SU-DHL-6 (cell line): ENCODE measurements around the gene HNRNPLL.

ENCODE experiments used
- H2AFZ ChIP-seq: fragments of 200-600 bp; sonication (generic); 2 replicates; pipeline ENCODE4 v1.6.1; 2014; ENCODE audit warnings: low read depth, mild to moderate bottlenecking, moderate library complexity, mixed read lengths, antibody characterized with exemption, low read length; ENCODE audit not compliant: severe bottlenecking
- H3F3A ChIP-seq: fragments of 200-600 bp; shearing (Covaris generic); 2 replicates; pipeline ENCODE4 v1.6.0; 2016; ENCODE audit warnings: antibody characterized with exemption, mild to moderate bottlenecking; ENCODE audit not compliant: insufficient read depth
- H3K27ac ChIP-seq: fragments of 200-600 bp; sonication (generic); 2 replicates; pipeline ENCODE4 v1.5.1; 2016; ENCODE audit warnings: low read depth, mild to moderate bottlenecking, low read length, moderate library complexity, mixed read lengths
- H3K27me3 ChIP-seq: fragments of 200-600 bp; sonication (generic), shearing (Covaris generic); 2 replicates; pipeline ENCODE4 v1.6.0; 2014; ENCODE audit warnings: mild to moderate bottlenecking, low read length
- H3K36me3 ChIP-seq: fragments of 200-600 bp; sonication (generic); 2 replicates; pipeline ENCODE4 v1.6.1; 2014; ENCODE audit warnings: mild to moderate bottlenecking, low read length, mixed read lengths
- H3K4me2 ChIP-seq: fragments of 300-600, 200-600 bp; shearing (Covaris generic), sonication (generic); 2 replicates; pipeline ENCODE4 v1.6.0; 2014; ENCODE audit warnings: low read length, low read depth, mild to moderate bottlenecking; ENCODE audit not compliant: poor library complexity, severe bottlenecking
- H3K4me3 ChIP-seq: fragments of 200-600 bp; sonication (generic); 2 replicates; pipeline ENCODE4 v1.5.1; 2014; ENCODE audit warnings: antibody characterized with exemption, low read length, mild to moderate bottlenecking, mixed read lengths; ENCODE audit not compliant: insufficient read depth, poor library complexity, severe bottlenecking
- H3K79me2 ChIP-seq: fragments of 200-600 bp; sonication (generic); 2 replicates; pipeline ENCODE4 v1.6.1; 2014; ENCODE audit warnings: mild to moderate bottlenecking, low read length, moderate library complexity; ENCODE audit not compliant: insufficient read depth
- H3K9ac ChIP-seq: fragments of 200-600 bp; sonication (generic); 2 replicates; pipeline ENCODE4 v1.7.0; 2014; ENCODE audit warnings: mild to moderate bottlenecking, low read length
- H3K9me2 ChIP-seq: fragments of 200-600 bp; sonication (generic); replicated peaks from 2 replicates; pipeline ENCODE4 v1.6.1; 2014; ENCODE audit warnings: low read length; ENCODE audit not compliant: insufficient read depth
- H3K9me3 ChIP-seq: fragments of 200-600 bp; sonication (generic); 2 replicates; pipeline ENCODE4 v1.6.1; 2014; ENCODE audit warnings: low read length, mixed read lengths; ENCODE audit not compliant: insufficient read depth
- H4K20me1 ChIP-seq: fragments of 200-600 bp; sonication (generic); 2 replicates; pipeline ENCODE4 v1.6.1; 2014; ENCODE audit warnings: low read depth, mild to moderate bottlenecking, antibody characterized with exemption, low read length, moderate library complexity, mixed read lengths
- EZH2phosphoT487 ChIP-seq: fragments of 200-600 bp; sonication (generic), shearing (Covaris generic); conservative IDR thresholded peaks from 2 replicates; pipeline ENCODE4 v1.6.1; 2018; ENCODE audit warnings: mild to moderate bottlenecking, antibody characterized with exemption, low read length, moderate library complexity, mixed read lengths
- TF ChIP-seq, protein P1 (sequence below): fragments of 200-600 bp; sonication (generic); IDR thresholded peaks from one replicate; pipeline ENCODE4 v1.5.1; 2017; ENCODE audit warnings: antibody characterized with exemption, mild to moderate bottlenecking, low read length, moderate library complexity; ENCODE audit not compliant: insufficient read depth, poor library complexity, severe bottlenecking

HNRNPLL gene

DNA sequence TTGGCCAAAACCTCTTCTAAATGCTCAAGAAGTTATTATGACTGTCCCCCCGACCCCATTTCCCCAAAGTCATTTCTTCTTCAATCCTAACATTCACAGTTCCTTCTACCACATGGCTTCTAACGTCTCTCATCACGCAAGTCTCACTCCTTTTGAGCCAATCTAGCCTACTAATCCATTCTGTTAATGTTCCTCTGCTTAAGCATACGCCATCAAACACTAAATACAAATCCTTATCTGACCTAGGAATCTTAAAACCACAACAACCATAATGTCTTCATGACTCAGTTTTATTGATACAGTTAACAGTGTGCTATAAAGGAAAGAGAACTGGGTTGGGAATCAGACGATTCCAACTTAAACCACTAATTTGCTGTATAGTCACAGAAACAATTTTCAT is 23.9 kb downstream of the HNRNPLL start:
- Histone ChIP-seq H3K36me3 (no peaks in the 10 kb centered on the region), H4K20me1 (no peaks in the 10 kb centered on the region), H3K79me2 (no peaks in the 10 kb centered on the region), H3K27ac (no peak overlapping the region), H3K4me2 (no peak overlapping the region), H3F3A (no peaks in the 10 kb centered on the region), H3K9me3 (no peaks in the 10 kb centered on the region), H2AFZ (no peak overlapping the region), H3K9me2 (no peaks in the 10 kb centered on the region), H3K4me3 (no peak overlapping the region), H3K9ac (no peak overlapping the region), H3K27me3 (no peaks in the 10 kb centered on the region)
- TF ChIP-seq EZH2phosphoT487: no peak
- TF ChIP-seq, protein P1, sequence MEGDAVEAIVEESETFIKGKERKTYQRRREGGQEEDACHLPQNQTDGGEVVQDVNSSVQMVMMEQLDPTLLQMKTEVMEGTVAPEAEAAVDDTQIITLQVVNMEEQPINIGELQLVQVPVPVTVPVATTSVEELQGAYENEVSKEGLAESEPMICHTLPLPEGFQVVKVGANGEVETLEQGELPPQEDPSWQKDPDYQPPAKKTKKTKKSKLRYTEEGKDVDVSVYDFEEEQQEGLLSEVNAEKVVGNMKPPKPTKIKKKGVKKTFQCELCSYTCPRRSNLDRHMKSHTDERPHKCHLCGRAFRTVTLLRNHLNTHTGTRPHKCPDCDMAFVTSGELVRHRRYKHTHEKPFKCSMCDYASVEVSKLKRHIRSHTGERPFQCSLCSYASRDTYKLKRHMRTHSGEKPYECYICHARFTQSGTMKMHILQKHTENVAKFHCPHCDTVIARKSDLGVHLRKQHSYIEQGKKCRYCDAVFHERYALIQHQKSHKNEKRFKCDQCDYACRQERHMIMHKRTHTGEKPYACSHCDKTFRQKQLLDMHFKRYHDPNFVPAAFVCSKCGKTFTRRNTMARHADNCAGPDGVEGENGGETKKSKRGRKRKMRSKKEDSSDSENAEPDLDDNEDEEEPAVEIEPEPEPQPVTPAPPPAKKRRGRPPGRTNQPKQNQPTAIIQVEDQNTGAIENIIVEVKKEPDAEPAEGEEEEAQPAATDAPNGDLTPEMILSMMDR: no peak

- Histone ChIP-seq H3K4me2 (no peak overlapping the region), H3K9me3 (no peaks in the 10 kb centered on the region), H3K27me3 (no peaks in the 10 kb centered on the region), H3K27ac (no peak overlapping the region), H3K4me3 (no peak overlapping the region), H3K9ac (no peak overlapping the region), H2AFZ (no peak overlapping the region), H3K9me2 (no peaks in the 10 kb centered on the region), H3K79me2 (no peaks in the 10 kb centered on the region), H3F3A (no peaks in the 10 kb centered on the region), H4K20me1 (no peaks in the 10 kb centered on the region), H3K36me3 (no peaks in the 10 kb centered on the region)
- TF ChIP-seq EZH2phosphoT487: no peak
- TF ChIP-seq, protein P1: no peak
Observed at GRCh38 chr2:38574278-38574677, 28.4 kb downstream of the HNRNPLL start.

- Histone ChIP-seq H3K4me3 (no peak overlapping the region), H3F3A (no peaks in the 10 kb centered on the region), H3K27ac (no peak overlapping the region), H3K36me3 (no peaks in the 10 kb centered on the region), H4K20me1 (no peaks in the 10 kb centered on the region), H3K79me2 (no peaks in the 10 kb centered on the region), H3K27me3 (no peaks in the 10 kb centered on the region), H3K9me3 (no peaks in the 10 kb centered on the region), H2AFZ (no peak overlapping the region), H3K9me2 (no peaks in the 10 kb centered on the region), H3K9ac (no peak overlapping the region), H3K4me2 (no peak overlapping the region)
- TF ChIP-seq, protein P1: no peak
- no peak for TF ChIP-seq EZH2phosphoT487
Observed at GRCh38 chr2:38572167-38572566, 30.6 kb downstream of the HNRNPLL start.

DNA sequence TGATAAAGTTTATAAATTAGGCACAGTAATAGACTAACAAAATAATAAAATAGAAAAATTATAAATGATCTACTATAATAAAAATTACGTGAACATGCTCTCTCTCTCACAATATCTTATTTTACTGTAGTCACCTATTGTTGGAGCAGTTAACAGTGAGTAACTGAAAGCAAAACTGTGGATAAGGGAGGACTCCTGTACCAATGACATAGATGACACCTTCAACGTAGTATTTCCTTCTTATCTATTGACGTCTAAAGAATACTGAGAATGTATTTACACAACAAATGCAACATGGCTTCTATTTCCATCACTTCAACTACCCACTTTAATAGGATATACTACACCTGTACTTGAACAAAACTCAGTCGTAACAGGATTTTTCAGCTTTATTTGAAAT is 31.5 kb downstream of the HNRNPLL start:
- Histone ChIP-seq H4K20me1 (no peaks in the 10 kb centered on the region), H3K9me2 (no peaks in the 10 kb centered on the region), H3K9ac (no peak overlapping the region), H3K27ac (no peak overlapping the region), H3K9me3 (no peaks in the 10 kb centered on the region), H3K4me3 (no peak overlapping the region), H3K27me3 (no peaks in the 10 kb centered on the region), H3K4me2 (no peak overlapping the region), H3K36me3 (no peaks in the 10 kb centered on the region), H3K79me2 (no peaks in the 10 kb centered on the region), H3F3A (no peaks in the 10 kb centered on the region), H2AFZ (no peak overlapping the region)
- TF ChIP-seq, protein P1: no peak
- no peak for TF ChIP-seq EZH2phosphoT487
